Measurements from ENCODE around the gene ZNF580.

DNA sequence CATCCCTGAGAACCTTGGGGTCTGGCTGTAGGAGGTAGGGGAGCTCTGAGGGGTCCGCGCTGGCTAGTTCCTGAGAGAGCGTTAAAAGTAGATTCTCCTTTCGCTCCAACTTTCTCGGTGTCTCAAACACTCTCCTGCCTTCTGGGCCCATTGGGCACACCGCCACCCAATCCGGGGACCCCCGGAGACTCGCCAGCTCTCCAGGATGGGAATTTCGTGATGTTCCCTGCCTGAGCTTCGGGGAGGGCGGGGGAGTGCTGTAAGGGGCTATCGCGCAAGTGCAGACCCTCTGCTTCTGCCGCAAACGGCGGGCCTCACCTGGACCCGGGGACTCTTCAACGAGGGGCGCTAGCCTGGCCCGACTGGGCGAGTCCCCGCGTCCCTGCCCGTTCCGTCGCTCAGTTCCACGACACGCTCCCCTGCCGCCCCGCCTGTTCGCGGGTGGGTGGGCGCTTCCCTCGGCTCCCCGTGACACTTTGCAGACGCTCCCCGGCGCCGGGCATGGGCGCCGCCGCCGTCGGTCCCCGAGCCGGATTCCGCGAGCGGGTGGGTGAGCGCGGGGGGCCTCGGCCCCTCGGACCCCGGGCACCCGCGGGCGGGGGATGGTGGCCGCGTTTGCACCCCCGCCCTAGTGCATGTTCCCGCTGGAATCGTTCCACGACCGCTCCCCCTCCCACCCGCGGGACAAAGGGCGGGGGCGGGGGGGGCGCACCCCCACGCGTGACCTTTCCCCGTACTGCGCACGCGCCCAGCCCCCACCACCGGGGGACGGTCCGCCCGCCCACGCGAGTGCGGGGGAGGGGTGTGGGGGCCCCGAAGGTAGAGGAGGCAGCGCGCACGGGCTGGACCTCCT, 7.2 kb downstream of the ZNF580 start, which contains the start of gene CCDC106:
- peak in 1 of 7 experiments; percentile 4 for TF ChIP-seq CTCF (IDR thresholded peaks at IDR 0.05)
- TF ChIP-seq POLR2A (IDR thresholded peaks at IDR 0.05): peak in 1 of 3 donors; percentile 25
